Neuronal stem cell (in vitro differentiated cells): ENCODE measurements around the gene EMILIN3.

Experiments used
- DNase-seq: peaks from one replicate; pipeline ENCODE4 v3.0.0-alpha.2; 2013; ENCODE audit warnings: low spot score
- H2AFZ ChIP-seq: one replicate; pipeline ENCODE4 v1.6.1; 2013; ENCODE audit warnings: mild to moderate bottlenecking, low read length, inconsistent platforms
- H2AK5ac ChIP-seq: 2 replicates; pipeline ENCODE4 v1.6.1; 2013; ENCODE audit warnings: low read depth, mild to moderate bottlenecking, inconsistent platforms, low read length, moderate library complexity, mixed read lengths
- H2BK120ac ChIP-seq: 2 replicates; pipeline ENCODE4 v1.6.1; 2013; ENCODE audit warnings: low read depth, mild to moderate bottlenecking, inconsistent platforms, low read length, moderate library complexity, mixed read lengths
- H2BK12ac ChIP-seq: one replicate; pipeline ENCODE4 v1.6.1; 2013; ENCODE audit warnings: low read length, inconsistent platforms
- H2BK15ac ChIP-seq: 2 replicates; pipeline ENCODE4 v1.6.1; 2013; ENCODE audit warnings: mild to moderate bottlenecking, low read length, inconsistent platforms, mixed read lengths
- H2BK5ac ChIP-seq: one replicate; pipeline ENCODE4 v1.6.1; 2013; ENCODE audit warnings: inconsistent platforms, mild to moderate bottlenecking, low read length, moderate library complexity
- H3K14ac ChIP-seq: one replicate; pipeline ENCODE4 v1.6.1; 2013; ENCODE audit warnings: low read length, inconsistent platforms
- H3K18ac ChIP-seq: 2 replicates; pipeline ENCODE4 v1.6.1; 2013; ENCODE audit warnings: low read length, inconsistent platforms
- H3K23ac ChIP-seq: 2 replicates; pipeline ENCODE4 v1.6.1; 2013; ENCODE audit warnings: low read depth, mild to moderate bottlenecking, mixed read lengths, low read length, inconsistent platforms; ENCODE audit not compliant: poor library complexity
- H3K27ac ChIP-seq: replicated peaks from 3 replicates; pipeline ENCODE4 v1.5.1; 2013; ENCODE audit warnings: low read length, inconsistent platforms
- H3K27me3 ChIP-seq, 3 experiments: 2 replicates each; pipeline ENCODE4 v1.6.1; 2013; ENCODE audit warnings: low read length in 3 of 3, mild to moderate bottlenecking in 2 of 3, inconsistent platforms in 1 of 3, low read depth in 1 of 3, mixed read lengths in 1 of 3, moderate library complexity in 1 of 3; ENCODE audit not compliant: control insufficient read depth in 3 of 3, insufficient read depth in 3 of 3
- H3K36me3 ChIP-seq, 2 donors: replicated peaks in 1 of 2; 2 replicates each; pipeline ENCODE4 v1.6.1; 2013; ENCODE audit warnings: low read length in 2 of 2; ENCODE audit not compliant: control insufficient read depth in 2 of 2, insufficient read depth in 2 of 2
- H3K4ac ChIP-seq: 2 replicates; pipeline ENCODE4 v1.6.1; 2013; ENCODE audit warnings: inconsistent platforms, mild to moderate bottlenecking, low read length, moderate library complexity
- H3K4me1 ChIP-seq, 2 donors: 1 replicate in 1 of 2; 2 replicates in 1 of 2; pipeline ENCODE4 v1.6.1; 2013; ENCODE audit warnings: low read length in 2 of 2, low read depth in 1 of 2; ENCODE audit not compliant: control insufficient read depth in 2 of 2, insufficient read depth in 1 of 2
- H3K4me2 ChIP-seq: one replicate; pipeline ENCODE4 v1.6.1; 2013; ENCODE audit warnings: mild to moderate bottlenecking, low read length, inconsistent platforms; ENCODE audit not compliant: insufficient read depth, poor library complexity, severe bottlenecking
- H3K4me3 ChIP-seq, 2 donors: 2 replicates each; pipeline ENCODE4 v1.5.1; 2013; ENCODE audit warnings: low read length in 2 of 2, mild to moderate bottlenecking in 2 of 2, inconsistent platforms in 1 of 2, moderate library complexity in 1 of 2
- H3K79me1 ChIP-seq: one replicate; pipeline ENCODE4 v1.6.1; 2013; ENCODE audit warnings: low read depth, mild to moderate bottlenecking, inconsistent platforms, low read length, moderate library complexity
- H3K9ac ChIP-seq: one replicate; pipeline ENCODE4 v1.6.1; 2013; ENCODE audit warnings: mild to moderate bottlenecking, low read depth, low read length, inconsistent platforms; ENCODE audit not compliant: poor library complexity
- H3K9me3 ChIP-seq, 2 donors: replicated peaks in 1 of 2; 2 replicates each; pipeline versions ENCODE3 to v1.6.1; 2013; ENCODE audit warnings: low read length in 2 of 2, mild to moderate bottlenecking in 2 of 2, inconsistent platforms in 1 of 2, low read depth in 1 of 2, mixed read lengths in 1 of 2, moderate library complexity in 1 of 2; ENCODE audit not compliant: control insufficient read depth in 2 of 2, insufficient read depth in 1 of 2
- H4K8ac ChIP-seq: one replicate; pipeline ENCODE4 v1.6.1; 2013; ENCODE audit warnings: low read depth, mild to moderate bottlenecking, inconsistent platforms, low read length, moderate library complexity
- H4K91ac ChIP-seq: one replicate; pipeline ENCODE4 v1.6.1; 2013; ENCODE audit warnings: low read length, low read depth, mild to moderate bottlenecking, inconsistent platforms; ENCODE audit not compliant: poor library complexity
- WGBS, 2 donors: extraction: QIAGEN DNeasy Blood & Tissue Kit; methylation state at CpG; one replicate each; pipeline ENCODE4 v1.1.7; 2013; ENCODE audit warnings: missing lambda C conversion rate in 2 of 2, mixed read lengths in 1 of 2; ENCODE audit not compliant: insufficient read length in 2 of 2, insufficient replicate concordance in 1 of 2; ENCODE audit errors: extremely low coverage in 2 of 2; 5-methylcytosine and 5-hydroxymethylcytosine counted together

The EMILIN3 gene

GRCh38 chr20:41353530-41353929 is 13.1 kb downstream of the EMILIN3 start:
- H3K27ac ChIP-seq = no peak overlapping the region
- H3K4me3 ChIP-seq = peak overlapping the region in 1 of 2 donors; percentile 31
- H3K18ac ChIP-seq = no peak overlapping the region
- peak overlapping the region; percentile 57 for H3K14ac ChIP-seq
- no peak for DNase-seq
- H2BK120ac ChIP-seq = no peak overlapping the region
- H3K27me3 ChIP-seq = no peaks in the 10 kb centered on the region
- no peaks in the 10 kb centered on the region for H3K9me3 ChIP-seq
- no peak overlapping the region for H4K8ac ChIP-seq
- no peak overlapping the region for H2AK5ac ChIP-seq
- no peak overlapping the region for H2BK5ac ChIP-seq
- no peaks in the 10 kb centered on the region for H3K4me1 ChIP-seq
- peak overlapping the region; percentile 1 for H3K9ac ChIP-seq
- H4K91ac ChIP-seq = no peak overlapping the region
- H3K4me2 ChIP-seq = no peak overlapping the region
- H3K4ac ChIP-seq = no peak overlapping the region
- no peak overlapping the region for H2AFZ ChIP-seq
- no peak overlapping the region for H2BK15ac ChIP-seq
- H3K79me1 ChIP-seq = no peaks in the 10 kb centered on the region
- no peak overlapping the region for H3K23ac ChIP-seq
- H2BK12ac ChIP-seq = no peak overlapping the region
- no peaks in the 10 kb centered on the region for H3K36me3 ChIP-seq

GRCh38 chr20:41352666-41353065 is 14.0 kb downstream of the EMILIN3 start:
- Histone ChIP-seq H3K27ac (no peak overlapping the region), H3K14ac (no peak overlapping the region), H3K23ac (no peak overlapping the region), H3K4me1 (peaks cover under 1% of the 10 kb centered on the region in 2 donors), H3K79me1 (no peaks in the 10 kb centered on the region), H3K4me3 (no peak overlapping the region), H4K91ac (no peak overlapping the region), H2BK15ac (no peak overlapping the region), H2AFZ (no peak overlapping the region), H4K8ac (no peak overlapping the region), H3K36me3 (no peaks in the 10 kb centered on the region), H3K4me2 (no peak overlapping the region), H2AK5ac (no peak overlapping the region), H3K18ac (no peak overlapping the region), H3K9ac (no peak overlapping the region), H3K27me3 (no peaks in the 10 kb centered on the region), H2BK12ac (no peak overlapping the region), H2BK120ac (no peak overlapping the region), H2BK5ac (no peak overlapping the region), H3K9me3 (no peaks in the 10 kb centered on the region), H3K4ac (no peak overlapping the region)
- no CpG with 5 or more reads among the region's 5 CpGs for WGBS, 2 donors
- no peak for DNase-seq

- Histone ChIP-seq H3K4me3 (no peak overlapping the region), H4K91ac (no peak overlapping the region), H3K79me1 (no peaks in the 10 kb centered on the region), H3K9me3 (no peaks in the 10 kb centered on the region), H3K14ac (no peak overlapping the region), H3K4me1 (peaks cover 3 to 6% of the 10 kb centered on the region in 2 donors), H3K27ac (no peak overlapping the region), H2BK5ac (no peak overlapping the region), H3K4ac (no peak overlapping the region), H2AK5ac (peak overlapping the region; percentile 11), H3K18ac (no peak overlapping the region), H3K36me3 (no peaks in the 10 kb centered on the region), H2AFZ (no peak overlapping the region), H3K4me2 (no peak overlapping the region), H3K23ac (no peak overlapping the region), H3K9ac (no peak overlapping the region), H3K27me3 (no peaks in the 10 kb centered on the region), H2BK12ac (no peak overlapping the region), H2BK15ac (no peak overlapping the region), H2BK120ac (no peak overlapping the region), H4K8ac (no peak overlapping the region)
- DNase-seq = no peak
- WGBS, 2 donors = no CpG with 5 or more reads among the region's 4 CpGs
These were observed 14.5 kb downstream of the EMILIN3 start for GRCh38 chr20:41352106-41352505.

GRCh38 chr20:41350408-41350962 is 16.1 kb downstream of the EMILIN3 start:
- Histone ChIP-seq H3K9ac (no peak overlapping the region), H3K4me2 (no peak overlapping the region), H4K8ac (no peak overlapping the region), H3K9me3 (no peaks in the 10 kb centered on the region), H3K4me3 (no peak overlapping the region), H4K91ac (no peak overlapping the region), H2BK12ac (no peak overlapping the region), H2AK5ac (no peak overlapping the region), H3K4me1 (peaks cover 3 to 7% of the 10 kb centered on the region in 2 donors), H3K36me3 (no peaks in the 10 kb centered on the region), H3K27ac (no peak overlapping the region), H3K27me3 (no peaks in the 10 kb centered on the region), H2AFZ (no peak overlapping the region), H3K14ac (no peak overlapping the region), H2BK15ac (no peak overlapping the region), H2BK5ac (no peak overlapping the region), H3K23ac (no peak overlapping the region), H3K79me1 (no peaks in the 10 kb centered on the region), H2BK120ac (no peak overlapping the region), H3K18ac (no peak overlapping the region), H3K4ac (no peak overlapping the region)
- no peak for DNase-seq
- WGBS, 2 donors = no CpG with 5 or more reads among the region's 7 CpGs
